GM23338 (cell line): ENCODE results near the gene EIF4A3. TPM values are rescaled to one million over a fixed set of nuclear protein-coding genes. Genes with fewer than 3 reads are reported as not detected.

Source experiments
- ATAC-seq: fragments of 200-7000 bp; cut with Tn5 transposase; 3 replicates; pipeline ENCODE4 v1.9.1; 2020
- DNase-seq: peaks from one replicate; pipeline ENCODE4 v3.0.0-alpha.2; 2015; ENCODE audit warnings: low spot score
- H2AFZ ChIP-seq: fragments of 200-600 bp; sonication (generic); 2 replicates; pipeline ENCODE4 v1.8.0; 2016; ENCODE audit warnings: antibody characterized with exemption, mild to moderate bottlenecking, moderate library complexity
- H3F3A ChIP-seq: fragments of 200-600 bp; sonication (generic); replicated peaks from 2 replicates; pipeline ENCODE4 v1.8.0; 2017; ENCODE audit warnings: antibody characterized with exemption, mixed run types, low read depth
- H3K27ac ChIP-seq: fragments of 200-600 bp; sonication (generic); 2 replicates; pipeline ENCODE4 v1.6.1; 2016; ENCODE audit warnings: low read depth
- H3K27me3 ChIP-seq: fragments of 200-600 bp; sonication (generic); 2 replicates; pipeline ENCODE4 v1.8.0; 2016; ENCODE audit warnings: mild to moderate bottlenecking, mixed run types, moderate library complexity; ENCODE audit not compliant: insufficient read depth
- H3K36me3 ChIP-seq: fragments of 200-600 bp; sonication (generic); 2 replicates; pipeline ENCODE4 v1.8.0; 2016; ENCODE audit warnings: mild to moderate bottlenecking; ENCODE audit not compliant: insufficient read depth
- H3K4me1 ChIP-seq: fragments of 200-600 bp; sonication (generic); 2 replicates; pipeline ENCODE4 v1.8.0; 2016; ENCODE audit warnings: mild to moderate bottlenecking, moderate library complexity; ENCODE audit not compliant: insufficient read depth
- H3K4me2 ChIP-seq: fragments of 200-600 bp; sonication (generic); 2 replicates; pipeline ENCODE4 v1.7.1; 2017; ENCODE audit warnings: mixed run types
- H3K4me3 ChIP-seq: fragments of 200-600 bp; sonication (generic); 2 replicates; pipeline ENCODE4 v1.6.1; 2016; ENCODE audit warnings: mixed run types
- H3K79me2 ChIP-seq: fragments of 200-600 bp; sonication (generic); replicated peaks from 2 replicates; pipeline ENCODE4 v1.8.0; 2017; ENCODE audit warnings: mild to moderate bottlenecking; ENCODE audit not compliant: insufficient read depth
- H3K9me2 ChIP-seq: fragments of 200-600 bp; sonication (generic); 2 replicates; pipeline ENCODE4 v1.8.0; 2017; ENCODE audit not compliant: insufficient read depth
- H4K20me1 ChIP-seq: fragments of 200-600 bp; sonication (generic); replicated peaks from 2 replicates; pipeline ENCODE4 v1.8.0; 2017; ENCODE audit warnings: mild to moderate bottlenecking; ENCODE audit not compliant: insufficient read depth
- H3K27ac Mint-ChIP-seq: 2 replicates; pipeline ENCODE4 v1.8.0; 2020; ENCODE audit warnings: inconsistent platforms, mild to moderate bottlenecking, moderate library complexity, mixed read lengths
- H3K27me3 Mint-ChIP-seq: 3 replicates; pipeline ENCODE4 v1.8.0; 2022; ENCODE audit warnings: low read depth, mild to moderate bottlenecking, moderate library complexity, mixed read lengths, inconsistent platforms; ENCODE audit not compliant: insufficient read depth, poor library complexity
- H3K36me3 Mint-ChIP-seq: 3 replicates; pipeline ENCODE4 v1.8.0; 2021; ENCODE audit warnings: low read depth, mild to moderate bottlenecking, inconsistent platforms, moderate library complexity, mixed read lengths
- H3K4me1 Mint-ChIP-seq: 3 replicates; pipeline ENCODE4 v1.8.0; 2020; ENCODE audit warnings: mild to moderate bottlenecking, inconsistent platforms, mixed read lengths
- H3K4me3 Mint-ChIP-seq: 3 replicates; pipeline ENCODE4 v1.8.0; 2021; ENCODE audit warnings: moderate library complexity, mild to moderate bottlenecking, inconsistent platforms, mixed read lengths
- H3K9me3 Mint-ChIP-seq: 3 replicates; pipeline ENCODE4 v1.8.0; 2020; ENCODE audit warnings: moderate library complexity, mild to moderate bottlenecking, inconsistent platforms, mixed read lengths
- CREB1 ChIP-seq: fragments of 250-450 bp; sonication (Bioruptor Pico); IDR thresholded peaks from 2 replicates; pipeline ENCODE4 v1.5.0; 2020; ENCODE audit warnings: low read depth, mild to moderate bottlenecking, moderate library complexity
- CTCF ChIP-seq, 2 experiments: fragments of 200-600 bp in 1 of 2; sonication (generic) in 1 of 2; conservative IDR thresholded peaks; 2 replicates each; pipeline versions ENCODE4 v1.5.1 to v1.6.1; 2016 to 2017; ENCODE audit warnings: antibody characterized with exemption in 2 of 2, low read depth in 2 of 2, mild to moderate bottlenecking in 2 of 2, moderate library complexity in 1 of 2
- EZH2 ChIP-seq: fragments of 200-600 bp; sonication (generic); IDR thresholded peaks from one replicate; pipeline ENCODE4 v1.8.0; 2017; ENCODE audit warnings: antibody characterized with exemption, mild to moderate bottlenecking, low read depth; ENCODE audit not compliant: unreplicated experiment
- EZH2phosphoT487 ChIP-seq: fragments of 200-600 bp; sonication (generic); IDR thresholded peaks from one replicate; pipeline ENCODE4 v1.8.1; 2018; ENCODE audit warnings: antibody characterized with exemption; ENCODE audit not compliant: unreplicated experiment
- JUNB ChIP-seq: IDR thresholded peaks from one replicate; pipeline ENCODE4 v1.6.1; 2016; ENCODE audit warnings: antibody characterized with exemption; ENCODE audit not compliant: unreplicated experiment
- NANOG ChIP-seq: IDR thresholded peaks from 2 replicates; pipeline ENCODE4 v1.6.1; 2016; ENCODE audit warnings: antibody characterized with exemption, borderline replicate concordance
- POLR2AphosphoS5 ChIP-seq: IDR thresholded peaks from 2 replicates; pipeline ENCODE4 v1.6.1; 2016; ENCODE audit warnings: antibody characterized with exemption, low read depth
- STAT1 ChIP-seq: IDR thresholded peaks from one replicate; pipeline ENCODE4 v1.6.1; 2016; ENCODE audit warnings: antibody characterized with exemption; ENCODE audit not compliant: unreplicated experiment
- ZNF114 ChIP-seq: fragments of 250-450 bp; sonication (Bioruptor Pico); IDR thresholded peaks from 2 replicates; pipeline ENCODE4 v1.5.0; 2020; ENCODE audit warnings: mild to moderate bottlenecking, moderate library complexity
- ZNF331 ChIP-seq: fragments of 250-450 bp; sonication (Bioruptor Pico); IDR thresholded peaks from 2 replicates; pipeline ENCODE4 v1.5.0; 2020; ENCODE audit warnings: low read depth, mild to moderate bottlenecking, moderate library complexity
- polyA plus RNA-seq: library from polyadenylated mRNA; unstranded; fragments of >200 nt; fragmentation: Nextera tagmentation; extraction: Ambion mirVana; gene quantifications from 2 replicates; pipeline ENCODE4 v1.2.1, GENCODE V29; 2016
- total RNA-seq: library from RNA; depleted of rRNA; stranded (reverse); fragments of >200 nt; shearing (Covaris generic); gene quantifications from 2 replicates; pipeline ENCODE4 v1.2.3, GENCODE V29; 2014
- TF ChIP-seq, protein P1 (sequence below): IDR thresholded peaks from one replicate; pipeline ENCODE4 v1.6.1; 2018; ENCODE audit warnings: antibody characterized with exemption; ENCODE audit not compliant: unreplicated experiment
- TF ChIP-seq, protein P2 (sequence below): fragments of 250-450 bp; sonication (Bioruptor Pico); IDR thresholded peaks from 2 replicates; pipeline ENCODE4 v1.5.0; 2020; ENCODE audit warnings: mild to moderate bottlenecking, moderate library complexity

Gene EIF4A3
- total and polyA plus RNA-seq, 2 experiments from 2014 or later = 146 to 156 TPM

- no peaks in the 10 kb centered on the region for H3K79me2 ChIP-seq
- Mint-ChIP-seq H3K27ac (no peak overlapping the region), H3K27me3 (peaks cover 1% of the 10 kb centered on the region), H3K36me3 (peaks cover 56% of the 10 kb centered on the region), H3K9me3 (no peaks in the 10 kb centered on the region), H3K4me1 (peaks cover 13% of the 10 kb centered on the region), H3K4me3 (no peak overlapping the region)
- 0 out of 2 replicates have a peak, but pooled peaks cover 5% of the 10 kb centered on the region for H3K4me1 ChIP-seq
- DNase-seq = no peak
- H3K9me2 ChIP-seq = no peaks in the 10 kb centered on the region
- no peak; the same call in 1 of the 3 replicates for ATAC-seq
- no peak overlapping the region for H3K27ac ChIP-seq
- no peak overlapping the region for H3K4me3 ChIP-seq
- H4K20me1 ChIP-seq = peaks cover 16% of the 10 kb centered on the region
- H3K27me3 ChIP-seq = no peaks in the 10 kb centered on the region
- no peak overlapping the region for H3K4me2 ChIP-seq
- no peak overlapping the region for H2AFZ ChIP-seq
- H3K36me3 ChIP-seq = peaks cover 44% of the 10 kb centered on the region
- peaks cover 23% of the 10 kb centered on the region for H3F3A ChIP-seq
- TF ChIP-seq CREB1 (CRISPR knock-in tag) (no peak), JUNB (no peak), POLR2AphosphoS5 (no peak), CTCF (conservative IDR thresholded peaks at IDR 0.05; ENCODE audit: low read depth in 2 of 2) (no peak), ZNF331 (no peak), EZH2phosphoT487 (no peak), ZNF114 (no peak), EZH2 (no peak), STAT1 (no peak), NANOG (no peak)
- TF ChIP-seq, protein P1, sequence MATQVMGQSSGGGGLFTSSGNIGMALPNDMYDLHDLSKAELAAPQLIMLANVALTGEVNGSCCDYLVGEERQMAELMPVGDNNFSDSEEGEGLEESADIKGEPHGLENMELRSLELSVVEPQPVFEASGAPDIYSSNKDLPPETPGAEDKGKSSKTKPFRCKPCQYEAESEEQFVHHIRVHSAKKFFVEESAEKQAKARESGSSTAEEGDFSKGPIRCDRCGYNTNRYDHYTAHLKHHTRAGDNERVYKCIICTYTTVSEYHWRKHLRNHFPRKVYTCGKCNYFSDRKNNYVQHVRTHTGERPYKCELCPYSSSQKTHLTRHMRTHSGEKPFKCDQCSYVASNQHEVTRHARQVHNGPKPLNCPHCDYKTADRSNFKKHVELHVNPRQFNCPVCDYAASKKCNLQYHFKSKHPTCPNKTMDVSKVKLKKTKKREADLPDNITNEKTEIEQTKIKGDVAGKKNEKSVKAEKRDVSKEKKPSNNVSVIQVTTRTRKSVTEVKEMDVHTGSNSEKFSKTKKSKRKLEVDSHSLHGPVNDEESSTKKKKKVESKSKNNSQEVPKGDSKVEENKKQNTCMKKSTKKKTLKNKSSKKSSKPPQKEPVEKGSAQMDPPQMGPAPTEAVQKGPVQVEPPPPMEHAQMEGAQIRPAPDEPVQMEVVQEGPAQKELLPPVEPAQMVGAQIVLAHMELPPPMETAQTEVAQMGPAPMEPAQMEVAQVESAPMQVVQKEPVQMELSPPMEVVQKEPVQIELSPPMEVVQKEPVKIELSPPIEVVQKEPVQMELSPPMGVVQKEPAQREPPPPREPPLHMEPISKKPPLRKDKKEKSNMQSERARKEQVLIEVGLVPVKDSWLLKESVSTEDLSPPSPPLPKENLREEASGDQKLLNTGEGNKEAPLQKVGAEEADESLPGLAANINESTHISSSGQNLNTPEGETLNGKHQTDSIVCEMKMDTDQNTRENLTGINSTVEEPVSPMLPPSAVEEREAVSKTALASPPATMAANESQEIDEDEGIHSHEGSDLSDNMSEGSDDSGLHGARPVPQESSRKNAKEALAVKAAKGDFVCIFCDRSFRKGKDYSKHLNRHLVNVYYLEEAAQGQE = no peak
- TF ChIP-seq, protein P2, sequence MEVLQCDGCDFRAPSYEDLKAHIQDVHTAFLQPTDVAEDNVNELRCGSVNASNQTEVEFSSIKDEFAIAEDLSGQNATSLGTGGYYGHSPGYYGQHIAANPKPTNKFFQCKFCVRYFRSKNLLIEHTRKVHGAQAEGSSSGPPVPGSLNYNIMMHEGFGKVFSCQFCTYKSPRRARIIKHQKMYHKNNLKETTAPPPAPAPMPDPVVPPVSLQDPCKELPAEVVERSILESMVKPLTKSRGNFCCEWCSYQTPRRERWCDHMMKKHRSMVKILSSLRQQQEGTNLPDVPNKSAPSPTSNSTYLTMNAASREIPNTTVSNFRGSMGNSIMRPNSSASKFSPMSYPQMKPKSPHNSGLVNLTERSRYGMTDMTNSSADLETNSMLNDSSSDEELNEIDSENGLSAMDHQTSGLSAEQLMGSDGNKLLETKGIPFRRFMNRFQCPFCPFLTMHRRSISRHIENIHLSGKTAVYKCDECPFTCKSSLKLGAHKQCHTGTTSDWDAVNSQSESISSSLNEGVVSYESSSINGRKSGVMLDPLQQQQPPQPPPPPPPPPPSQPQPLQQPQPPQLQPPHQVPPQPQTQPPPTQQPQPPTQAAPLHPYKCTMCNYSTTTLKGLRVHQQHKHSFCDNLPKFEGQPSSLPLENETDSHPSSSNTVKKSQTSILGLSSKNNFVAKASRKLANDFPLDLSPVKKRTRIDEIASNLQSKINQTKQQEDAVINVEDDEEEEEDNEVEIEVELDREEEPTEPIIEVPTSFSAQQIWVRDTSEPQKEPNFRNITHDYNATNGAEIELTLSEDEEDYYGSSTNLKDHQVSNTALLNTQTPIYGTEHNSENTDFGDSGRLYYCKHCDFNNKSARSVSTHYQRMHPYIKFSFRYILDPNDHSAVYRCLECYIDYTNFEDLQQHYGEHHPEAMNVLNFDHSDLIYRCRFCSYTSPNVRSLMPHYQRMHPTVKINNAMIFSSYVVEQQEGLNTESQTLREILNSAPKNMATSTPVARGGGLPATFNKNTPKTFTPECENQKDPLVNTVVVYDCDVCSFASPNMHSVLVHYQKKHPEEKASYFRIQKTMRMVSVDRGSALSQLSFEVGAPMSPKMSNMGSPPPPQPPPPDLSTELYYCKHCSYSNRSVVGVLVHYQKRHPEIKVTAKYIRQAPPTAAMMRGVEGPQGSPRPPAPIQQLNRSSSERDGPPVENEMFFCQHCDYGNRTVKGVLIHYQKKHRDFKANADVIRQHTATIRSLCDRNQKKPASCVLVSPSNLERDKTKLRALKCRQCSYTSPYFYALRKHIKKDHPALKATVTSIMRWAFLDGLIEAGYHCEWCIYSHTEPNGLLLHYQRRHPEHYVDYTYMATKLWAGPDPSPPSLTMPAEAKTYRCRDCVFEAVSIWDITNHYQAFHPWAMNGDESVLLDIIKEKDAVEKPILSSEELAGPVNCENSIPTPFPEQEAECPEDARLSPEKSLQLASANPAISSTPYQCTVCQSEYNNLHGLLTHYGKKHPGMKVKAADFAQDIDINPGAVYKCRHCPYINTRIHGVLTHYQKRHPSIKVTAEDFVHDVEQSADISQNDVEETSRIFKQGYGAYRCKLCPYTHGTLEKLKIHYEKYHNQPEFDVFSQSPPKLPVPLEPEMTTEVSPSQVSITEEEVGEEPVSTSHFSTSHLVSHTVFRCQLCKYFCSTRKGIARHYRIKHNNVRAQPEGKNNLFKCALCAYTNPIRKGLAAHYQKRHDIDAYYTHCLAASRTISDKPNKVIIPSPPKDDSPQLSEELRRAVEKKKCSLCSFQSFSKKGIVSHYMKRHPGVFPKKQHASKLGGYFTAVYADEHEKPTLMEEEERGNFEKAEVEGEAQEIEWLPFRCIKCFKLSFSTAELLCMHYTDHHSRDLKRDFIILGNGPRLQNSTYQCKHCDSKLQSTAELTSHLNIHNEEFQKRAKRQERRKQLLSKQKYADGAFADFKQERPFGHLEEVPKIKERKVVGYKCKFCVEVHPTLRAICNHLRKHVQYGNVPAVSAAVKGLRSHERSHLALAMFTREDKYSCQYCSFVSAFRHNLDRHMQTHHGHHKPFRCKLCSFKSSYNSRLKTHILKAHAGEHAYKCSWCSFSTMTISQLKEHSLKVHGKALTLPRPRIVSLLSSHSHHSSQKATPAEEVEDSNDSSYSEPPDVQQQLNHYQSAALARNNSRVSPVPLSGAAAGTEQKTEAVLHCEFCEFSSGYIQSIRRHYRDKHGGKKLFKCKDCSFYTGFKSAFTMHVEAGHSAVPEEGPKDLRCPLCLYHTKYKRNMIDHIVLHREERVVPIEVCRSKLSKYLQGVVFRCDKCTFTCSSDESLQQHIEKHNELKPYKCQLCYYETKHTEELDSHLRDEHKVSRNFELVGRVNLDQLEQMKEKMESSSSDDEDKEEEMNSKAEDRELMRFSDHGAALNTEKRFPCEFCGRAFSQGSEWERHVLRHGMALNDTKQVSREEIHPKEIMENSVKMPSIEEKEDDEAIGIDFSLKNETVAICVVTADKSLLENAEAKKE (CRISPR knock-in tag) = no peak
Observed at GRCh38 chr17:80132906-80133625, 13.9 kb downstream of the EIF4A3 start.
